Midbrain (tissue), 1 donor: ENCODE results near the gene KPNB1.

Experiments
- DNase-seq: peaks from one replicate; lab custom pipeline; 2025; lab: John Stamatoyannopoulos, UW

The KPNB1 gene

GRCh38 chr17:47636273-47637030 lies 13.3 kb upstream of the KPNB1 start:
- no peak for DNase-seq

- DNase-seq, result no peak
These were observed 10.8 kb upstream of the KPNB1 start for GRCh38 chr17:47638903-47639302.

GRCh38 chr17:47640076-47640475 lies 9.6 kb upstream of the KPNB1 start:
- no peak for DNase-seq

- DNase-seq, result no peak
These were observed 8.5 kb upstream of the KPNB1 start for GRCh38 chr17:47641202-47641601.

GRCh38 chr17:47643116-47643515 lies 6.6 kb upstream of the KPNB1 start:
- no peak for DNase-seq

GRCh38 chr17:47644324-47644723 lies 5.4 kb upstream of the KPNB1 start:
- no peak for DNase-seq

- no peak for DNase-seq
These were observed 329 bp downstream of the KPNB1 start for GRCh38 chr17:47649972-47650524.

- DNase-seq, result peak; percentile 95
These were observed 1.1 kb downstream of the KPNB1 start for GRCh38 chr17:47650525-47651522.

- DNase-seq, result no peak
These were observed 2.0 kb downstream of the KPNB1 start for GRCh38 chr17:47651704-47652103.

GRCh38 chr17:47652570-47652969 lies 2.9 kb downstream of the KPNB1 start:
- no peak for DNase-seq

GRCh38 chr17:47653442-47653841 lies 3.7 kb downstream of the KPNB1 start:
- no peak for DNase-seq

GRCh38 chr17:47654991-47655390 lies 5.3 kb downstream of the KPNB1 start:
- peak; percentile 33 for DNase-seq

GRCh38 chr17:47660064-47660492 lies 10.4 kb downstream of the KPNB1 start:
- no peak for DNase-seq

GRCh38 chr17:47663912-47664623 lies 14.3 kb downstream of the KPNB1 start:
- peak; percentile 59 for DNase-seq

- DNase-seq, result no peak
These were observed 14.9 kb downstream of the KPNB1 start for GRCh38 chr17:47664624-47664941.

GRCh38 chr17:47665655-47666054 lies 15.9 kb downstream of the KPNB1 start:
- no peak for DNase-seq

- DNase-seq, result no peak
These were observed 19.4 kb downstream of the KPNB1 start for GRCh38 chr17:47669081-47669480.

GRCh38 chr17:47670064-47670463 lies 20.3 kb downstream of the KPNB1 start:
- DNase-seq, result no peak

GRCh38 chr17:47674499-47674898 lies 24.8 kb downstream of the KPNB1 start:
- no peak for DNase-seq

- no peak for DNase-seq
These were observed 25.9 kb downstream of the KPNB1 start for GRCh38 chr17:47675380-47676198.

- no peak for DNase-seq
These were observed 26.4 kb downstream of the KPNB1 start for GRCh38 chr17:47676199-47676472.
